HEK293 (cell line): Measurements from ENCODE around the gene MPV17.

Experiments
- BCL11A ChIP-seq: fragments of 450-650 bp; formaldehyde crosslinking; IDR thresholded peaks from 2 replicates; pipeline ENCODE4 v1.5.1; 2016; ENCODE audit warnings: low read depth, missing biosample characterization, missing genetic modification characterization
- KLF10 ChIP-seq: fragments of 450-650 bp; IDR thresholded peaks from 2 replicates; pipeline ENCODE4 v1.5.1; 2018; ENCODE audit warnings: missing biosample characterization, mild to moderate bottlenecking, missing genetic modification characterization
- WT1 ChIP-seq: fragments of 450-650 bp; formaldehyde crosslinking; IDR thresholded peaks from 2 replicates; pipeline ENCODE4 v1.5.1; 2016; ENCODE audit warnings: missing biosample characterization, missing genetic modification characterization
- ZNF112 ChIP-seq: fragments of 450-650 bp; formaldehyde crosslinking; IDR thresholded peaks from 2 replicates; pipeline ENCODE4 v1.5.0; 2017; ENCODE audit warnings: missing biosample characterization, missing genetic modification characterization
- ZNF155 ChIP-seq: fragments of 450-650 bp; formaldehyde crosslinking; IDR thresholded peaks from 2 replicates; pipeline ENCODE4 v1.5.1; 2016; ENCODE audit warnings: missing biosample characterization, missing genetic modification characterization
- ZNF157 ChIP-seq: fragments of 450-650 bp; formaldehyde crosslinking; IDR thresholded peaks from 2 replicates; pipeline ENCODE4 v1.5.1; 2016; ENCODE audit warnings: missing biosample characterization, missing genetic modification characterization
- ZNF184 ChIP-seq: fragments of 450-650 bp; IDR thresholded peaks from 2 replicates; pipeline ENCODE4 v1.5.1; 2018; ENCODE audit warnings: missing biosample characterization, mild to moderate bottlenecking, missing genetic modification characterization
- ZNF416 ChIP-seq: fragments of 450-650 bp; formaldehyde crosslinking; IDR thresholded peaks from 2 replicates; pipeline ENCODE4 v1.5.1; 2016; ENCODE audit warnings: missing biosample characterization, missing genetic modification characterization
- ZNF501 ChIP-seq: fragments of 450-650 bp; formaldehyde crosslinking; IDR thresholded peaks from 2 replicates; pipeline ENCODE4 v1.5.1; 2016; ENCODE audit warnings: missing biosample characterization, missing genetic modification characterization
- ZNF514 ChIP-seq: fragments of 450-650 bp; formaldehyde crosslinking; IDR thresholded peaks from 2 replicates; pipeline ENCODE4 v1.5.1; 2016; ENCODE audit warnings: missing biosample characterization, missing genetic modification characterization
- ZNF549 ChIP-seq: fragments of 450-650 bp; IDR thresholded peaks from 2 replicates; pipeline ENCODE4 v1.5.1; 2018; ENCODE audit warnings: missing biosample characterization, missing genetic modification characterization, mild to moderate bottlenecking, inconsistent platforms, moderate library complexity
- ZNF600 ChIP-seq: fragments of 450-650 bp; formaldehyde crosslinking; IDR thresholded peaks from 2 replicates; pipeline ENCODE4 v1.5.1; 2016; ENCODE audit warnings: missing biosample characterization, missing genetic modification characterization
- ZNF76 ChIP-seq: fragments of 450-650 bp; formaldehyde crosslinking; IDR thresholded peaks from 2 replicates; pipeline ENCODE4; 2016; ENCODE audit warnings: low read depth, missing biosample characterization, missing genetic modification characterization, borderline replicate concordance
- ZNF776 ChIP-seq: fragments of 450-650 bp; formaldehyde crosslinking; IDR thresholded peaks from 2 replicates; pipeline ENCODE4 v1.5.0; 2017; ENCODE audit warnings: missing biosample characterization, missing genetic modification characterization, borderline replicate concordance
- ZNF791 ChIP-seq: fragments of 450-650 bp; formaldehyde crosslinking; IDR thresholded peaks from 2 replicates; pipeline ENCODE4 v1.5.1; 2016; ENCODE audit warnings: missing biosample characterization, missing genetic modification characterization
- ZSCAN23 ChIP-seq: fragments of 450-650 bp; formaldehyde crosslinking; IDR thresholded peaks from 2 replicates; pipeline ENCODE4 v1.5.1; 2016; ENCODE audit warnings: missing biosample characterization, missing genetic modification characterization
- ZXDB ChIP-seq: fragments of 450-650 bp; formaldehyde crosslinking; IDR thresholded peaks from 2 replicates; pipeline ENCODE4 v1.5.1; 2016; ENCODE audit warnings: missing biosample characterization, missing genetic modification characterization
- TF ChIP-seq, protein P1 (sequence below): fragments of 450-650 bp; formaldehyde crosslinking; conservative IDR thresholded peaks from 2 replicates; pipeline ENCODE4 v1.5.1; 2016; ENCODE audit warnings: low read depth, missing biosample characterization, missing genetic modification characterization
- TF ChIP-seq, protein P2 (sequence below): fragments of 450-650 bp; formaldehyde crosslinking; IDR thresholded peaks from 2 replicates; pipeline ENCODE4 v1.5.1; 2016; ENCODE audit warnings: missing biosample characterization, missing genetic modification characterization
- TF ChIP-seq, protein P3 (sequence below): fragments of 450-650 bp; formaldehyde crosslinking; IDR thresholded peaks from 2 replicates; pipeline ENCODE4 v1.5.1; 2016; ENCODE audit warnings: missing biosample characterization, missing genetic modification characterization
- TF ChIP-seq, protein P4 (sequence below): fragments of 450-650 bp; formaldehyde crosslinking; IDR thresholded peaks from 2 replicates; pipeline ENCODE4 v1.5.1; 2017; ENCODE audit warnings: missing biosample characterization, missing genetic modification characterization

Gene MPV17

DNA sequence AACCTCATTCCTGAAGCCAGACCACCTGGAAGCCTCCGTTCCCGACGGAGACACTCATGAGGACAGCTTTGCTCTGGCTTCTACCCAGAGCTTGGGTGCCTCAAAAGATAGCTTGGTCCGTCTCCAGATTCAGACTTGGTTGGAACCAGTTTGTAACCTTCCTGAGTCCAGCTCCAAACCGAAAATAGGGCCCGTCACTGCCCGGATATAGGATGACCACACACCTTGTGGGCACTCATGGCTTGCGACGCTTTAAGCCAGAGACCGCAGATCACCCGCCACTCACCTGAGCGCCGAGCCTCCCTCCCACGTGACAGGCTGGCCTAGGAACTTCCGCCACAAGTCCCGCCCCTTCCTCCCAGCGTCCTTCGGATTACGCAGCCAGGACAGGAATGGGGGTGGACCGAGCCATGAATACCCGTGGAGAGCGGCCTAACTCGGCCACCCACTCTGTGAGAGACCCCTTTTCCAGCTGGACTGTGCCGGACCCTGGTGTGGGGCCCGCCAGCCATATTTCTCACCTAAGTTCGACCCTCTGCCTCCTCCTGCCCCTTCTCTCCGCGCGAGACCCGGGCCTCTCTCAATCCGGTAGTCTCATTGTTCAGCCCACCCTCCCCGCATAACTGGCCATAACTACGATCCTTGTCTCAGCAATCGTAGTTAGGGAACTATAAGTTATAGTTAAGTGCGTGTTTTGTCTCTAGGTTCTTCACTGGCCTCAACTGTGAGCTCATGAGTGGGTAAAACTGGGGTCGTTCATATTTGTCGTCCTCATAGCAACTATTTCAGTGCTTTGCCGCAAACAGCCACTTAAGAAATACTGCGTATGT lies at the start of gene MPV17 (continued):
- TF ChIP-seq ZNF157 (tag by site-specific recombination) (no peak), WT1 (tag by site-specific recombination) (no peak), ZSCAN23 (no peak), ZNF791 (tag by site-specific recombination) (no peak), ZNF776 (tag by site-specific recombination) (no peak), ZNF416 (tag by site-specific recombination) (no peak), ZNF112 (tag by site-specific recombination) (no peak), ZXDB (tag by site-specific recombination) (peak; percentile 65), ZNF600 (tag by site-specific recombination) (peak; percentile 72), ZNF549 (tag by site-specific recombination) (no peak), ZNF76 (tag by site-specific recombination) (peak; percentile 58; the same call in 1 of the 2 replicates), ZNF155 (no peak), ZNF514 (tag by site-specific recombination) (no peak), BCL11A (tag by site-specific recombination) (no peak), KLF10 (tag by site-specific recombination) (peak; percentile 77), ZNF501 (peak; percentile 76; the same call in 1 of the 2 replicates), ZNF184 (tag by site-specific recombination) (no peak)
- TF ChIP-seq, protein P1, sequence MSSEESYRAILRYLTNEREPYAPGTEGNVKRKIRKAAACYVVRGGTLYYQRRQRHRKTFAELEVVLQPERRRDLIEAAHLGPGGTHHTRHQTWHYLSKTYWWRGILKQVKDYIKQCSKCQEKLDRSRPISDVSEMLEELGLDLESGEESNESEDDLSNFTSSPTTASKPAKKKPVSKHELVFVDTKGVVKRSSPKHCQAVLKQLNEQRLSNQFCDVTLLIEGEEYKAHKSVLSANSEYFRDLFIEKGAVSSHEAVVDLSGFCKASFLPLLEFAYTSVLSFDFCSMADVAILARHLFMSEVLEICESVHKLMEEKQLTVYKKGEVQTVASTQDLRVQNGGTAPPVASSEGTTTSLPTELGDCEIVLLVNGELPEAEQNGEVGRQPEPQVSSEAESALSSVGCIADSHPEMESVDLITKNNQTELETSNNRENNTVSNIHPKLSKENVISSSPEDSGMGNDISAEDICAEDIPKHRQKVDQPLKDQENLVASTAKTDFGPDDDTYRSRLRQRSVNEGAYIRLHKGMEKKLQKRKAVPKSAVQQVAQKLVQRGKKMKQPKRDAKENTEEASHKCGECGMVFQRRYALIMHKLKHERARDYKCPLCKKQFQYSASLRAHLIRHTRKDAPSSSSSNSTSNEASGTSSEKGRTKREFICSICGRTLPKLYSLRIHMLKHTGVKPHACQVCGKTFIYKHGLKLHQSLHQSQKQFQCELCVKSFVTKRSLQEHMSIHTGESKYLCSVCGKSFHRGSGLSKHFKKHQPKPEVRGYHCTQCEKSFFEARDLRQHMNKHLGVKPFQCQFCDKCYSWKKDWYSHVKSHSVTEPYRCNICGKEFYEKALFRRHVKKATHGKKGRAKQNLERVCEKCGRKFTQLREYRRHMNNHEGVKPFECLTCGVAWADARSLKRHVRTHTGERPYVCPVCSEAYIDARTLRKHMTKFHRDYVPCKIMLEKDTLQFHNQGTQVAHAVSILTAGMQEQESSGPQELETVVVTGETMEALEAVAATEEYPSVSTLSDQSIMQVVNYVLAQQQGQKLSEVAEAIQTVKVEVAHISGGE (tag by site-specific recombination) = peak; percentile 75
- TF ChIP-seq, protein P2, sequence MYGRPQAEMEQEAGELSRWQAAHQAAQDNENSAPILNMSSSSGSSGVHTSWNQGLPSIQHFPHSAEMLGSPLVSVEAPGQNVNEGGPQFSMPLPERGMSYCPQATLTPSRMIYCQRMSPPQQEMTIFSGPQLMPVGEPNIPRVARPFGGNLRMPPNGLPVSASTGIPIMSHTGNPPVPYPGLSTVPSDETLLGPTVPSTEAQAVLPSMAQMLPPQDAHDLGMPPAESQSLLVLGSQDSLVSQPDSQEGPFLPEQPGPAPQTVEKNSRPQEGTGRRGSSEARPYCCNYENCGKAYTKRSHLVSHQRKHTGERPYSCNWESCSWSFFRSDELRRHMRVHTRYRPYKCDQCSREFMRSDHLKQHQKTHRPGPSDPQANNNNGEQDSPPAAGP = peak; percentile 55
- TF ChIP-seq, protein P3, sequence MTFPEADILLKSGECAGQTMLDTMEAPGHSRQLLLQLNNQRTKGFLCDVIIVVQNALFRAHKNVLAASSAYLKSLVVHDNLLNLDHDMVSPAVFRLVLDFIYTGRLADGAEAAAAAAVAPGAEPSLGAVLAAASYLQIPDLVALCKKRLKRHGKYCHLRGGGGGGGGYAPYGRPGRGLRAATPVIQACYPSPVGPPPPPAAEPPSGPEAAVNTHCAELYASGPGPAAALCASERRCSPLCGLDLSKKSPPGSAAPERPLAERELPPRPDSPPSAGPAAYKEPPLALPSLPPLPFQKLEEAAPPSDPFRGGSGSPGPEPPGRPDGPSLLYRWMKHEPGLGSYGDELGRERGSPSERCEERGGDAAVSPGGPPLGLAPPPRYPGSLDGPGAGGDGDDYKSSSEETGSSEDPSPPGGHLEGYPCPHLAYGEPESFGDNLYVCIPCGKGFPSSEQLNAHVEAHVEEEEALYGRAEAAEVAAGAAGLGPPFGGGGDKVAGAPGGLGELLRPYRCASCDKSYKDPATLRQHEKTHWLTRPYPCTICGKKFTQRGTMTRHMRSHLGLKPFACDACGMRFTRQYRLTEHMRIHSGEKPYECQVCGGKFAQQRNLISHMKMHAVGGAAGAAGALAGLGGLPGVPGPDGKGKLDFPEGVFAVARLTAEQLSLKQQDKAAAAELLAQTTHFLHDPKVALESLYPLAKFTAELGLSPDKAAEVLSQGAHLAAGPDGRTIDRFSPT (tag by site-specific recombination) = peak; percentile 56; the same call in 1 of the 2 replicates
- TF ChIP-seq, protein P4, sequence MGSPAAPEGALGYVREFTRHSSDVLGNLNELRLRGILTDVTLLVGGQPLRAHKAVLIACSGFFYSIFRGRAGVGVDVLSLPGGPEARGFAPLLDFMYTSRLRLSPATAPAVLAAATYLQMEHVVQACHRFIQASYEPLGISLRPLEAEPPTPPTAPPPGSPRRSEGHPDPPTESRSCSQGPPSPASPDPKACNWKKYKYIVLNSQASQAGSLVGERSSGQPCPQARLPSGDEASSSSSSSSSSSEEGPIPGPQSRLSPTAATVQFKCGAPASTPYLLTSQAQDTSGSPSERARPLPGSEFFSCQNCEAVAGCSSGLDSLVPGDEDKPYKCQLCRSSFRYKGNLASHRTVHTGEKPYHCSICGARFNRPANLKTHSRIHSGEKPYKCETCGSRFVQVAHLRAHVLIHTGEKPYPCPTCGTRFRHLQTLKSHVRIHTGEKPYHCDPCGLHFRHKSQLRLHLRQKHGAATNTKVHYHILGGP (tag by site-specific recombination) = no peak
